ENCODE results near the gene CDC45.

DNA sequence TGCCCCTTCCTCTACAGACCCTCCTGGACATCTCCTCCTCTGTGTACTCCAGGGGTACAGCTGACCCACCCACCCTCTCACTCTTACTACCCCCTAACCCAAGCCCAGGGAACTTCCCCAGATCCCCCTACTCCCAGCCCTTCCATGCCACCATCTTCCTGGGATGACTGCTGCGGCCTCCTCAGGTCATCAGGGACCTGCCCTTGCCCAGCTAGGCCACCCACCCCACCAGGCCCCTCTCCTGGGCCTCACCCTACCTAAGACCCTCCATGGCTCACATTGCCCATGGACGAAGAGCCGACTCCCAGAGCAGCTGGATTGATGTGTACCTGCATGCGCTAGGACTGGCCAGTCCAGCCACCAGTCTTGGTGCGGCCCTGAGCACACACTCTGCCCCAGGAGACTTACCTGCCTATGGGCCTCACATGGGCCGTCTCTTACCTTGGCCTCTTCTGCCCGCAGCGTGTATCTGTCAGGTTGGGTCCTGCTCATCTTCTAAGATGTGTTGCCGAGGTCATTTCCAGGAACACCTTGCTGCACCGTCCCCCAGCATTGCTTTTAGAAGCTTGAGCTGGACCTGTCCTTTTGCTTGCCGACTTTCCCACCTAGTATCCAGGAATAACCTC lies 46.5 kb downstream of the CDC45 start:
- TF ChIP-seq, protein P1, sequence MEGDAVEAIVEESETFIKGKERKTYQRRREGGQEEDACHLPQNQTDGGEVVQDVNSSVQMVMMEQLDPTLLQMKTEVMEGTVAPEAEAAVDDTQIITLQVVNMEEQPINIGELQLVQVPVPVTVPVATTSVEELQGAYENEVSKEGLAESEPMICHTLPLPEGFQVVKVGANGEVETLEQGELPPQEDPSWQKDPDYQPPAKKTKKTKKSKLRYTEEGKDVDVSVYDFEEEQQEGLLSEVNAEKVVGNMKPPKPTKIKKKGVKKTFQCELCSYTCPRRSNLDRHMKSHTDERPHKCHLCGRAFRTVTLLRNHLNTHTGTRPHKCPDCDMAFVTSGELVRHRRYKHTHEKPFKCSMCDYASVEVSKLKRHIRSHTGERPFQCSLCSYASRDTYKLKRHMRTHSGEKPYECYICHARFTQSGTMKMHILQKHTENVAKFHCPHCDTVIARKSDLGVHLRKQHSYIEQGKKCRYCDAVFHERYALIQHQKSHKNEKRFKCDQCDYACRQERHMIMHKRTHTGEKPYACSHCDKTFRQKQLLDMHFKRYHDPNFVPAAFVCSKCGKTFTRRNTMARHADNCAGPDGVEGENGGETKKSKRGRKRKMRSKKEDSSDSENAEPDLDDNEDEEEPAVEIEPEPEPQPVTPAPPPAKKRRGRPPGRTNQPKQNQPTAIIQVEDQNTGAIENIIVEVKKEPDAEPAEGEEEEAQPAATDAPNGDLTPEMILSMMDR (IDR thresholded peaks at IDR 0.05) = no peak
- no peak for TF ChIP-seq POLR2A (IDR thresholded peaks at IDR 0.05)

All from ovary (tissue), 3 donors.